Epithelial cell of proximal tubule (primary cell): ENCODE measurements around the gene PSMD2. TPM values are rescaled to one million over a fixed set of nuclear protein-coding genes. Genes with fewer than 3 reads are reported as not detected.
"Not testable (repeated sequence)": the region's sequence is repeated elsewhere in the genome, so short reads cannot be mapped to it uniquely, and the experiment has no call there.

Experiments
- DNase-seq: peaks from one replicate; pipeline ENCODE4 v3.0.0-alpha.2; 2011; ENCODE audit warnings: low read depth
- H3K4me3 ChIP-seq: 2 replicates; pipeline ENCODE4 v1.5.1; 2011; ENCODE audit warnings: low read depth, mild to moderate bottlenecking, low read length
- CTCF ChIP-seq: conservative IDR thresholded peaks from 2 replicates; pipeline ENCODE4 v1.5.1; 2012; ENCODE audit warnings: low read depth, mild to moderate bottlenecking, low read length
- total RNA-seq: library from RNA; depleted of rRNA; stranded (reverse); fragments of >200 nt; gene quantifications from 2 replicates; pipeline ENCODE4 v1.2.3, GENCODE V29; 2015

Gene PSMD2
- total RNA-seq, 1 donor from 2014 or later, result 506 TPM

- no peak for TF ChIP-seq CTCF
- DNase-seq, result no peak
- no peak overlapping the region for H3K4me3 ChIP-seq
These were observed 40.0 kb downstream of the PSMD2 start for GRCh38 chr3:184339001-184339400.

GRCh38 chr3:184339451-184340135 is 40.6 kb downstream of the PSMD2 start:
- H3K4me3 ChIP-seq, DNase-seq: not testable (repeated sequence)

GRCh38 chr3:184341925-184342324 is 42.9 kb downstream of the PSMD2 start:
- DNase-seq, result no peak
- no peak for TF ChIP-seq CTCF
- H3K4me3 ChIP-seq, result no peak overlapping the region

- no peak for DNase-seq
- TF ChIP-seq CTCF, result no peak
- H3K4me3 ChIP-seq, result no peak overlapping the region
These were observed 44.3 kb downstream of the PSMD2 start for GRCh38 chr3:184343200-184343876.

- TF ChIP-seq CTCF, result no peak
- no peak for DNase-seq
- no peak overlapping the region for H3K4me3 ChIP-seq
These were observed 45.7 kb downstream of the PSMD2 start for GRCh38 chr3:184344579-184345316.

- TF ChIP-seq CTCF, result peak; percentile 67
- DNase-seq, result peak; percentile 60
- no peak overlapping the region for H3K4me3 ChIP-seq
These were observed 46.5 kb downstream of the PSMD2 start for GRCh38 chr3:184345317-184346144.
